Measurements from ENCODE around the gene DPYD. TPM values are rescaled to one million over a fixed set of nuclear protein-coding genes. Genes with fewer than 3 reads are reported as not detected.

Gene DPYD
- total and polyA plus RNA-seq, 9 of the 15 experiments (the other 6 are each of a cell fraction or from before 2014, with no cell fraction given) = 0.03 to 0.25 (median 0.08) TPM; not detected in 2

- Histone ChIP-seq H3K36me3 (ENCODE audit: control insufficient read depth, insufficient read depth, low read length) (no peaks in the 10 kb centered on the region), H3K27ac (ENCODE audit: extremely low read depth, low read depth, low read length) (no peak overlapping the region), H2AFZ (ENCODE audit: low read depth, low read length) (no peak overlapping the region), H3K9me3 (replicated peaks; ENCODE audit: control insufficient read depth, insufficient read depth, low read depth, low read length) (no peaks in the 10 kb centered on the region), H3K4me2 (ENCODE audit: insufficient read depth, low read length) (no peak overlapping the region), H3K4me1 (replicated peaks in 1 of 2; ENCODE audit: control insufficient read depth in 2 of 2, insufficient read depth in 2 of 2, low read length in 2 of 2) (no peaks in the 10 kb centered on the region), H3K9ac (ENCODE audit: insufficient read depth in 1 of 2, low read depth in 2 of 2, low read length in 2 of 2) (no peak overlapping the region), H3K9me1 (ENCODE audit: control insufficient read depth, insufficient read depth, low read length) (no peaks in the 10 kb centered on the region), H4K20me1 (replicated peaks; ENCODE audit: control insufficient read depth, insufficient read depth, low read length) (no peaks in the 10 kb centered on the region), H3K27me3 (ENCODE audit: control insufficient read depth in 2 of 2, insufficient read depth in 2 of 2, low read length in 2 of 2) (no peaks in the 10 kb centered on the region), H3K4me3 (no peak overlapping the region), H3K79me2 (ENCODE audit: control insufficient read depth, insufficient read depth, low read length) (no peaks in the 10 kb centered on the region)
- no TSS peak for BruUV-seq (replicated peaks)
- intact Hi-C loops (cut with micrococcal nuclease) (no loop called here), in situ Hi-C loops (cut with MboI) (no loop called here)
- no peak for ATAC-seq
- 0% methylated on average over 1 of the region's 1 CpG for whole genome bisulfite sequencing (ENCODE audit: insufficient coverage, low coverage, missing lambda C conversion rate)
- ChIA-PET CTCF (ENCODE audit: low intra/inter-chr PET ratio) (no interaction called here), POLR2A (no interaction called here)
- no peak for DNase-seq (ENCODE audit: extremely low read depth in 1 of 4, low spot score in 3 of 4)
- no peak for FAIRE-seq
- TF ChIP-seq LARP7 (IDR thresholded peaks at IDR 0.05) (no peak), POLR2H (tag; IDR thresholded peaks at IDR 0.05; ENCODE audit: low read depth) (no peak)
Measured at GRCh38 chr1:97758541-97759057, 162.2 kb downstream of the DPYD start.

- no peak for ATAC-seq
- Histone ChIP-seq H3K9me3 (replicated peaks; ENCODE audit: control insufficient read depth, insufficient read depth, low read depth, low read length) (no peaks in the 10 kb centered on the region), H3K9me1 (ENCODE audit: control insufficient read depth, insufficient read depth, low read length) (no peaks in the 10 kb centered on the region), H3K4me3 (no peak overlapping the region), H3K36me3 (ENCODE audit: control insufficient read depth, insufficient read depth, low read length) (no peaks in the 10 kb centered on the region), H3K27me3 (ENCODE audit: control insufficient read depth in 2 of 2, insufficient read depth in 2 of 2, low read length in 2 of 2) (no peaks in the 10 kb centered on the region), H2AFZ (ENCODE audit: low read depth, low read length) (no peak overlapping the region), H4K20me1 (replicated peaks; ENCODE audit: control insufficient read depth, insufficient read depth, low read length) (no peaks in the 10 kb centered on the region), H3K27ac (ENCODE audit: extremely low read depth, low read depth, low read length) (no peak overlapping the region), H3K4me2 (ENCODE audit: insufficient read depth, low read length) (no peak overlapping the region), H3K4me1 (replicated peaks in 1 of 2; ENCODE audit: control insufficient read depth in 2 of 2, insufficient read depth in 2 of 2, low read length in 2 of 2) (no peaks in the 10 kb centered on the region), H3K9ac (ENCODE audit: insufficient read depth in 1 of 2, low read depth in 2 of 2, low read length in 2 of 2) (no peak overlapping the region), H3K79me2 (ENCODE audit: control insufficient read depth, insufficient read depth, low read length) (no peaks in the 10 kb centered on the region)
- no peak for TF ChIP-seq ZNF197 (CRISPR knock-in tag; IDR thresholded peaks at IDR 0.05; ENCODE audit: low read depth)
- no peak for TF ChIP-seq XRCC4 (IDR thresholded peaks at IDR 0.05; ENCODE audit: extremely low read depth, insufficient read depth, insufficient read length)
- no peak for TF ChIP-seq SNAPC5 (CRISPR knock-in tag; IDR thresholded peaks at IDR 0.05)
- no peak for TF ChIP-seq FOXA1 (IDR thresholded peaks at IDR 0.05; ENCODE audit: borderline replicate concordance)
- no peak for TF ChIP-seq MCM3 (IDR thresholded peaks at IDR 0.05)
- TF ChIP-seq CTCFL (IDR thresholded peaks at IDR 0.05; ENCODE audit: borderline replicate concordance, insufficient read depth, low read depth, low read length, poor library complexity, severe bottlenecking) = no peak
- no peak for TF ChIP-seq NEUROD1 (IDR thresholded peaks at IDR 0.05; ENCODE audit: borderline replicate concordance, low read depth, low read length, partially characterized antibody)
- TF ChIP-seq FOS (IDR thresholded peaks at IDR 0.05; ENCODE audit: extremely low read depth, insufficient read length) = no peak
- no peak for TF ChIP-seq LCOR (CRISPR knock-in tag; IDR thresholded peaks at IDR 0.05)
- TF ChIP-seq CTBP1 (IDR thresholded peaks at IDR 0.05; ENCODE audit: borderline replicate concordance) = no peak
- TF ChIP-seq ZNF395 (CRISPR knock-in tag; IDR thresholded peaks at IDR 0.05) = no peak
- in situ Hi-C loops (cut with MboI) (no loop called here), intact Hi-C loops (cut with micrococcal nuclease) (no loop called here)
- CTCF ChIA-PET (ENCODE audit: low intra/inter-chr PET ratio) = no interaction called here
- DNase-seq (ENCODE audit: extremely low read depth in 1 of 4, low spot score in 3 of 4) = no peak
- no TSS peak for BruUV-seq (replicated peaks)
- POLR2A ChIA-PET = no interaction called here
- FAIRE-seq = no peak
Measured at GRCh38 chr1:97745912-97746311, 174.9 kb downstream of the DPYD start.
